GM23338 (cell line): ENCODE measurements around the gene CUEDC1. TPM values are rescaled to one million over a fixed set of nuclear protein-coding genes. Genes with fewer than 3 reads are reported as not detected.

ENCODE experiments used
- ATAC-seq: fragments of 200-7000 bp; cut with Tn5 transposase; 3 replicates; pipeline ENCODE4 v1.9.1; 2020
- DNase-seq: peaks from one replicate; pipeline ENCODE4 v3.0.0-alpha.2; 2015; ENCODE audit warnings: low spot score
- H2AFZ ChIP-seq: fragments of 200-600 bp; sonication (generic); 2 replicates; pipeline ENCODE4 v1.8.0; 2016; ENCODE audit warnings: antibody characterized with exemption, mild to moderate bottlenecking, moderate library complexity
- H3F3A ChIP-seq: fragments of 200-600 bp; sonication (generic); replicated peaks from 2 replicates; pipeline ENCODE4 v1.8.0; 2017; ENCODE audit warnings: antibody characterized with exemption, mixed run types, low read depth
- H3K27ac ChIP-seq: fragments of 200-600 bp; sonication (generic); 2 replicates; pipeline ENCODE4 v1.6.1; 2016; ENCODE audit warnings: low read depth
- H3K27me3 ChIP-seq: fragments of 200-600 bp; sonication (generic); 2 replicates; pipeline ENCODE4 v1.8.0; 2016; ENCODE audit warnings: mild to moderate bottlenecking, mixed run types, moderate library complexity; ENCODE audit not compliant: insufficient read depth
- H3K36me3 ChIP-seq: fragments of 200-600 bp; sonication (generic); 2 replicates; pipeline ENCODE4 v1.8.0; 2016; ENCODE audit warnings: mild to moderate bottlenecking; ENCODE audit not compliant: insufficient read depth
- H3K4me1 ChIP-seq: fragments of 200-600 bp; sonication (generic); 2 replicates; pipeline ENCODE4 v1.8.0; 2016; ENCODE audit warnings: mild to moderate bottlenecking, moderate library complexity; ENCODE audit not compliant: insufficient read depth
- H3K4me2 ChIP-seq: fragments of 200-600 bp; sonication (generic); 2 replicates; pipeline ENCODE4 v1.7.1; 2017; ENCODE audit warnings: mixed run types
- H3K4me3 ChIP-seq: fragments of 200-600 bp; sonication (generic); 2 replicates; pipeline ENCODE4 v1.6.1; 2016; ENCODE audit warnings: mixed run types
- H3K79me2 ChIP-seq: fragments of 200-600 bp; sonication (generic); replicated peaks from 2 replicates; pipeline ENCODE4 v1.8.0; 2017; ENCODE audit warnings: mild to moderate bottlenecking; ENCODE audit not compliant: insufficient read depth
- H3K9me2 ChIP-seq: fragments of 200-600 bp; sonication (generic); 2 replicates; pipeline ENCODE4 v1.8.0; 2017; ENCODE audit not compliant: insufficient read depth
- H4K20me1 ChIP-seq: fragments of 200-600 bp; sonication (generic); replicated peaks from 2 replicates; pipeline ENCODE4 v1.8.0; 2017; ENCODE audit warnings: mild to moderate bottlenecking; ENCODE audit not compliant: insufficient read depth
- H3K27ac Mint-ChIP-seq: 2 replicates; pipeline ENCODE4 v1.8.0; 2020; ENCODE audit warnings: inconsistent platforms, mild to moderate bottlenecking, moderate library complexity, mixed read lengths
- H3K27me3 Mint-ChIP-seq: 3 replicates; pipeline ENCODE4 v1.8.0; 2022; ENCODE audit warnings: low read depth, mild to moderate bottlenecking, moderate library complexity, mixed read lengths, inconsistent platforms; ENCODE audit not compliant: insufficient read depth, poor library complexity
- H3K36me3 Mint-ChIP-seq: 3 replicates; pipeline ENCODE4 v1.8.0; 2021; ENCODE audit warnings: low read depth, mild to moderate bottlenecking, inconsistent platforms, moderate library complexity, mixed read lengths
- H3K4me1 Mint-ChIP-seq: 3 replicates; pipeline ENCODE4 v1.8.0; 2020; ENCODE audit warnings: mild to moderate bottlenecking, inconsistent platforms, mixed read lengths
- H3K4me3 Mint-ChIP-seq: 3 replicates; pipeline ENCODE4 v1.8.0; 2021; ENCODE audit warnings: moderate library complexity, mild to moderate bottlenecking, inconsistent platforms, mixed read lengths
- H3K9me3 Mint-ChIP-seq: 3 replicates; pipeline ENCODE4 v1.8.0; 2020; ENCODE audit warnings: moderate library complexity, mild to moderate bottlenecking, inconsistent platforms, mixed read lengths
- CREB1 ChIP-seq: fragments of 250-450 bp; sonication (Bioruptor Pico); IDR thresholded peaks from 2 replicates; pipeline ENCODE4 v1.5.0; 2020; ENCODE audit warnings: low read depth, mild to moderate bottlenecking, moderate library complexity
- CTCF ChIP-seq, 2 experiments: fragments of 200-600 bp in 1 of 2; sonication (generic) in 1 of 2; conservative IDR thresholded peaks; 2 replicates each; pipeline versions ENCODE4 v1.5.1 to v1.6.1; 2016 to 2017; ENCODE audit warnings: antibody characterized with exemption in 2 of 2, low read depth in 2 of 2, mild to moderate bottlenecking in 2 of 2, moderate library complexity in 1 of 2
- ETS1 ChIP-seq: IDR thresholded peaks from 2 replicates; pipeline ENCODE4 v1.6.1; 2016; ENCODE audit warnings: antibody characterized with exemption
- EZH2 ChIP-seq: fragments of 200-600 bp; sonication (generic); IDR thresholded peaks from one replicate; pipeline ENCODE4 v1.8.0; 2017; ENCODE audit warnings: antibody characterized with exemption, mild to moderate bottlenecking, low read depth; ENCODE audit not compliant: unreplicated experiment
- EZH2phosphoT487 ChIP-seq: fragments of 200-600 bp; sonication (generic); IDR thresholded peaks from one replicate; pipeline ENCODE4 v1.8.1; 2018; ENCODE audit warnings: antibody characterized with exemption; ENCODE audit not compliant: unreplicated experiment
- JUNB ChIP-seq: IDR thresholded peaks from one replicate; pipeline ENCODE4 v1.6.1; 2016; ENCODE audit warnings: antibody characterized with exemption; ENCODE audit not compliant: unreplicated experiment
- NANOG ChIP-seq: IDR thresholded peaks from 2 replicates; pipeline ENCODE4 v1.6.1; 2016; ENCODE audit warnings: antibody characterized with exemption, borderline replicate concordance
- POLR2AphosphoS5 ChIP-seq: IDR thresholded peaks from 2 replicates; pipeline ENCODE4 v1.6.1; 2016; ENCODE audit warnings: antibody characterized with exemption, low read depth
- REST ChIP-seq: IDR thresholded peaks from one replicate; pipeline ENCODE4 v1.6.1; 2018; ENCODE audit warnings: antibody characterized with exemption; ENCODE audit not compliant: unreplicated experiment
- STAT1 ChIP-seq: IDR thresholded peaks from one replicate; pipeline ENCODE4 v1.6.1; 2016; ENCODE audit warnings: antibody characterized with exemption; ENCODE audit not compliant: unreplicated experiment
- ZNF331 ChIP-seq: fragments of 250-450 bp; sonication (Bioruptor Pico); IDR thresholded peaks from 2 replicates; pipeline ENCODE4 v1.5.0; 2020; ENCODE audit warnings: low read depth, mild to moderate bottlenecking, moderate library complexity
- ZNF462 ChIP-seq: fragments of 250-450 bp; sonication (Bioruptor Pico); IDR thresholded peaks from 2 replicates; pipeline ENCODE4 v1.5.0; 2020; ENCODE audit warnings: mild to moderate bottlenecking, moderate library complexity
- polyA plus RNA-seq: library from polyadenylated mRNA; unstranded; fragments of >200 nt; fragmentation: Nextera tagmentation; extraction: Ambion mirVana; gene quantifications from 2 replicates; pipeline ENCODE4 v1.2.1, GENCODE V29; 2016
- total RNA-seq: library from RNA; depleted of rRNA; stranded (reverse); fragments of >200 nt; shearing (Covaris generic); gene quantifications from 2 replicates; pipeline ENCODE4 v1.2.3, GENCODE V29; 2014

CUEDC1 gene
- total and polyA plus RNA-seq, 2 experiments from 2014 or later: 3.0 to 7.7 TPM

GRCh38 chr17:57819867-57820266 lies 135.3 kb downstream of the CUEDC1 start:
- Mint-ChIP-seq H3K27ac (no peak overlapping the region), H3K9me3 (no peaks in the 10 kb centered on the region), H3K4me3 (no peak overlapping the region), H3K36me3 (no peaks in the 10 kb centered on the region), H3K27me3 (peaks cover 4% of the 10 kb centered on the region), H3K4me1 (peaks cover 10% of the 10 kb centered on the region; the same call in 2 of the 3 replicates)
- Histone ChIP-seq H3K27me3 (no peaks in the 10 kb centered on the region), H2AFZ (peak overlapping the region; percentile 15; the same call in 1 of the 2 replicates), H3K4me1 (no peaks in the 10 kb centered on the region), H3K4me3 (no peak overlapping the region), H3K36me3 (no peaks in the 10 kb centered on the region), H4K20me1 (no peaks in the 10 kb centered on the region), H3K79me2 (no peaks in the 10 kb centered on the region), H3F3A (no peaks in the 10 kb centered on the region), H3K27ac (no peak overlapping the region), H3K4me2 (no peak overlapping the region), H3K9me2 (no peaks in the 10 kb centered on the region)
- DNase-seq (no peak), ATAC-seq (no peak)
- no peak for TF ChIP-seq ZNF331
- no peak for TF ChIP-seq ZNF462
- TF ChIP-seq EZH2phosphoT487: no peak
- TF ChIP-seq CREB1 (CRISPR knock-in tag): no peak
- TF ChIP-seq REST: no peak
- no peak for TF ChIP-seq STAT1
- no peak for TF ChIP-seq EZH2
- no peak for TF ChIP-seq POLR2AphosphoS5
- no peak for TF ChIP-seq CTCF (conservative IDR thresholded peaks at IDR 0.05; ENCODE audit: low read depth in 2 of 2)
- TF ChIP-seq NANOG: no peak
- no peak for TF ChIP-seq JUNB
- no peak for TF ChIP-seq ETS1
